K562 (cell line): ENCODE data around the gene PPP1R10. TPM values are rescaled to one million over a fixed set of nuclear protein-coding genes. Genes with fewer than 3 reads are reported as not detected.

ENCODE experiments used
- ARID3B ChIP-seq: fragments of 250-450 bp; sonication (Bioruptor Pico); IDR thresholded peaks from 2 replicates; pipeline ENCODE4 v1.4.0; 2020; ENCODE audit warnings: borderline replicate concordance
- ETS2 ChIP-seq: IDR thresholded peaks from 2 replicates; pipeline ENCODE4 v1.6.1; 2016; ENCODE audit warnings: borderline replicate concordance, missing genetic modification characterization, mild to moderate bottlenecking, moderate library complexity, missing compliant biosample characterization; ENCODE audit not compliant: poor library complexity, severe bottlenecking
- POU5F1 ChIP-seq: fragments of 150-350 bp; IDR thresholded peaks from 2 replicates; pipeline ENCODE4 v1.6.1; 2014; ENCODE audit warnings: borderline replicate concordance, low read length, low read depth, mild to moderate bottlenecking; ENCODE audit not compliant: partially characterized antibody
- RBM14 ChIP-seq: fragments of 200-400 bp; formaldehyde crosslinking; IDR thresholded peaks from 2 replicates; pipeline ENCODE4 v1.6.1; 2018; ENCODE audit warnings: low read depth, mild to moderate bottlenecking, low read length, moderate library complexity, borderline replicate concordance; ENCODE audit not compliant: insufficient read depth
- STAT6 ChIP-seq: sonication (generic); formaldehyde crosslinking; IDR thresholded peaks from 2 replicates; pipeline ENCODE4 v1.8.1; 2023; ENCODE audit warnings: mild to moderate bottlenecking, missing genetic modification reagents
- TEAD4 ChIP-seq, 2 experiments: sonication (generic) in 1 of 2; formaldehyde crosslinking in 1 of 2; IDR thresholded peaks; 2 replicates each; pipeline versions ENCODE4 v1.6.1 to v1.8.0; 2012 to 2022; ENCODE audit warnings: borderline replicate concordance in 1 of 2, inconsistent platforms in 1 of 2, low read length in 1 of 2, mild to moderate bottlenecking in 1 of 2, missing genetic modification reagents in 1 of 2
- THAP7 ChIP-seq: fragments of 250-450 bp; sonication (Bioruptor Pico); IDR thresholded peaks from 2 replicates; pipeline ENCODE4 v1.5.0; 2021
- ZBTB40 ChIP-seq, 2 experiments: fragments of 450-650 bp in 1 of 2; sonication (generic) in 1 of 2; formaldehyde crosslinking in 1 of 2; IDR thresholded peaks; 2 replicates each; pipeline versions ENCODE4 v1.7.1 to v1.9.0; 2016 to 2022; ENCODE audit warnings: inconsistent platforms in 1 of 2, mild to moderate bottlenecking in 1 of 2, missing genetic modification reagents in 1 of 2
- ZNF239 ChIP-seq: fragments of 250-450 bp; sonication (Bioruptor Pico); IDR thresholded peaks from 2 replicates; pipeline ENCODE4 v1.4.0; 2020; ENCODE audit warnings: mild to moderate bottlenecking
- ZNF253 ChIP-seq: fragments of 250-450 bp; sonication (Bioruptor Pico); conservative IDR thresholded peaks from 2 replicates; pipeline ENCODE4 v1.6.1; 2021; ENCODE audit warnings: mild to moderate bottlenecking
- polyA plus RNA-seq, 8 experiments: library from polyadenylated mRNA; depleted of rRNA in 4 of 8; stranded (reverse) in 5 of 8; unstranded in 3 of 8; fragments of >200 nt; fragmentation: Nextera tagmentation in 2 of 8; fragmentation: Illumina TruSeq in 1 of 8; extraction: Ambion mirVana in 2 of 8; extraction: Trizol in 1 of 8; gene quantifications; 2 replicates each; pipeline versions ENCODE4 v1.2.1 to v1.2.3, GENCODE V29; 2011 to 2014; ENCODE audit warnings: inconsistent platforms in 1 of 8, missing spikeins in 1 of 8
- total RNA-seq, 7 experiments: library from RNA; depleted of rRNA in 6 of 7; stranded (reverse); fragments of >200 nt in 6 of 7; fragmentation: Illumina TruSeq in 2 of 7; extraction: Trizol in 2 of 7; gene quantifications; 2 replicates each; pipeline versions ENCODE4 v1.2.1 to v1.2.3, GENCODE V29; 2011 to 2021; ENCODE audit warnings: low replicate concordance in 1 of 7

PPP1R10 gene
- total and polyA plus RNA-seq, 9 of the 15 experiments (the other 6 are each of a cell fraction or from before 2014, with no cell fraction given), result 14.1 to 65.5 (median 32.6) TPM

- TF ChIP-seq ZBTB40 (IDR thresholded peaks at IDR 0.05) (peak; percentile 97), ZBTB40 (CRISPR knock-in tag; IDR thresholded peaks at IDR 0.05) (no peak), POU5F1 (peak; percentile 16), ZNF253 (CRISPR knock-in tag) (peak; percentile 95), THAP7 (CRISPR knock-in tag) (peak; percentile 94), ZNF239 (CRISPR knock-in tag) (peak; percentile 60), ARID3B (peak; percentile 87; the same call in 1 of the 2 replicates), TEAD4 (IDR thresholded peaks at IDR 0.05; ENCODE audit: low read length) (peak; percentile 73), TEAD4 (CRISPR knock-in tag; IDR thresholded peaks at IDR 0.05; ENCODE audit: borderline replicate concordance) (no peak), STAT6 (CRISPR knock-in tag) (0 out of 2 replicates have a peak, but pooled peaks have one; percentile 24), ETS2 (no peak), RBM14 (no peak)
Observed at GRCh38 chr6:30616811-30617564, at the start of gene PPP1R10 (continued).
